H1 (cell line): Measurements from ENCODE around the gene PNPLA8. TPM values are rescaled to one million over a fixed set of nuclear protein-coding genes. Genes with fewer than 3 reads are reported as not detected.

Experiments
- CTCF ChIA-PET: fragments of 300-600 bp; sonication (Branson Sonifier 250); formaldehyde crosslinking; loops from one replicate; lab custom pipeline; 2021; ENCODE audit not compliant: partially characterized antibody; lab: Charles Lee
- POLR2A ChIA-PET: fragments of 300-600 bp; sonication (Branson Sonifier 250); formaldehyde crosslinking; loops from one replicate; lab custom pipeline; 2021; ENCODE audit warnings: inconsistent platforms; ENCODE audit not compliant: partially characterized antibody; lab: Charles Lee
- DNase-seq, 2 experiments: peaks; one replicate each; pipeline versions ENCODE4 v3.0.0 to v3.0.0-alpha.2; 2010 to 2022; ENCODE audit warnings: low spot score in 2 of 2, low read depth in 1 of 2, mixed read lengths in 1 of 2
- FAIRE-seq: peaks from 2 replicates; lab custom pipeline; 2011; peaks lifted over from hg19 to GRCh38; lab: Jason Lieb, UNC
- H2AFZ ChIP-seq: 2 replicates; pipeline ENCODE4 v1.8.1; 2012; ENCODE audit warnings: low read length, inconsistent platforms
- H2AK5ac ChIP-seq: 2 replicates; pipeline ENCODE4 v1.6.1; 2013; ENCODE audit warnings: low read depth, low read length
- H2BK120ac ChIP-seq: replicated peaks from 2 replicates; pipeline ENCODE3; 2013; ENCODE audit warnings: low read depth, low read length, inconsistent platforms
- H2BK12ac ChIP-seq: 2 replicates; pipeline ENCODE4 v1.6.1; 2013; ENCODE audit warnings: low read depth, low read length
- H2BK15ac ChIP-seq: 2 replicates; pipeline ENCODE4 v1.6.1; 2013; ENCODE audit warnings: low read length
- H2BK20ac ChIP-seq: 2 replicates; pipeline ENCODE4 v1.6.1; 2013; ENCODE audit warnings: low read length
- H2BK5ac ChIP-seq: 2 replicates; pipeline ENCODE4 v1.6.1; 2013; ENCODE audit warnings: low read depth, low read length
- H3K14ac ChIP-seq: 2 replicates; pipeline ENCODE4 v1.6.1; 2013; ENCODE audit warnings: inconsistent platforms; ENCODE audit not compliant: insufficient read length
- H3K18ac ChIP-seq: 2 replicates; pipeline ENCODE4 v1.6.1; 2013; ENCODE audit warnings: low read length; ENCODE audit errors: extremely low read depth
- H3K23ac ChIP-seq: 2 replicates; pipeline ENCODE4 v1.6.1; 2013; ENCODE audit warnings: inconsistent platforms; ENCODE audit not compliant: insufficient read length
- H3K23me2 ChIP-seq: 2 replicates; pipeline ENCODE4 v1.6.1; 2013; ENCODE audit warnings: low read depth, low read length
- H3K27ac ChIP-seq: 2 replicates; pipeline ENCODE4 v1.6.1; 2011; ENCODE audit warnings: low read depth, low read length, inconsistent platforms
- H3K27me3 ChIP-seq, 4 experiments: replicated peaks in 1 of 4; 1 replicate in 1 of 4; 2 replicates in 3 of 4; pipeline versions ENCODE4 v1.6.1 to v1.8.1; 2011 to 2013; ENCODE audit warnings: low read length in 3 of 4, mild to moderate bottlenecking in 3 of 4, inconsistent platforms in 2 of 4, mixed read lengths in 2 of 4, moderate library complexity in 1 of 4; ENCODE audit not compliant: control insufficient read depth in 3 of 4, insufficient read depth in 3 of 4; ENCODE audit errors: extremely low read depth in 1 of 4
- H3K36me3 ChIP-seq, 4 experiments: 2 replicates each; pipeline versions ENCODE4 v1.6.1 to v1.8.1; 2011 to 2013; ENCODE audit warnings: mild to moderate bottlenecking in 4 of 4, low read length in 3 of 4, moderate library complexity in 2 of 4, control low read depth in 1 of 4, inconsistent platforms in 1 of 4; ENCODE audit not compliant: insufficient read depth in 4 of 4, control insufficient read depth in 2 of 4
- H3K4ac ChIP-seq: replicated peaks from 2 replicates; pipeline ENCODE3; 2013; ENCODE audit warnings: low read length, low read depth, mixed read lengths, inconsistent platforms; ENCODE audit not compliant: insufficient read length
- H3K4me1 ChIP-seq, 4 experiments: replicated peaks in 1 of 4; 1 replicate in 1 of 4; 2 replicates in 3 of 4; pipeline versions ENCODE4 v1.6.1 to v1.8.1; 2011 to 2013; ENCODE audit warnings: low read length in 3 of 4, inconsistent platforms in 2 of 4, mixed read lengths in 1 of 4; ENCODE audit not compliant: insufficient read depth in 4 of 4, control insufficient read depth in 3 of 4
- H3K4me2 ChIP-seq, 2 experiments: 2 replicates each; pipeline versions ENCODE4 v1.6.1 to v1.8.1; 2011 to 2013; ENCODE audit warnings: low read depth in 2 of 2, low read length in 2 of 2, control low read depth in 1 of 2, inconsistent platforms in 1 of 2, mild to moderate bottlenecking in 1 of 2; ENCODE audit not compliant: insufficient read depth in 1 of 2
- H3K4me3 ChIP-seq, 4 experiments: fragments of 200-600, 300-600 bp in 1 of 4; sonication (generic), shearing (Covaris generic), sonication (Bioruptor Twin) in 1 of 4; 2 replicates each; pipeline versions ENCODE4 v1.5.1 to v1.8.1; 2011 to 2016; ENCODE audit warnings: low read length in 4 of 4, low read depth in 3 of 4, control low read depth in 2 of 4, inconsistent platforms in 2 of 4, mild to moderate bottlenecking in 2 of 4, mixed read lengths in 1 of 4, moderate library complexity in 1 of 4; ENCODE audit not compliant: insufficient read depth in 2 of 4; ENCODE audit errors: extremely low read depth in 1 of 4
- H3K56ac ChIP-seq: replicated peaks from 2 replicates; pipeline ENCODE3; 2013; ENCODE audit warnings: low read depth, mild to moderate bottlenecking, mixed read lengths, low read length, inconsistent platforms; ENCODE audit not compliant: insufficient read length
- H3K79me1 ChIP-seq: 2 replicates; pipeline ENCODE4 v1.6.1; 2013; ENCODE audit warnings: low read depth, low read length, control low read depth
- H3K79me2 ChIP-seq, 2 experiments: 2 replicates each; pipeline versions ENCODE4 v1.6.1 to v1.8.1; 2012 to 2013; ENCODE audit warnings: low read length in 2 of 2, mild to moderate bottlenecking in 2 of 2, inconsistent platforms in 1 of 2; ENCODE audit not compliant: insufficient read depth in 2 of 2, control insufficient read depth in 1 of 2
- H3K9ac ChIP-seq, 4 experiments: replicated peaks in 1 of 4; 1 replicate in 1 of 4; 2 replicates in 3 of 4; pipeline versions ENCODE4 v1.6.1 to v1.8.1; 2011 to 2013; ENCODE audit warnings: low read depth in 3 of 4, low read length in 3 of 4, control low read depth in 2 of 4, mild to moderate bottlenecking in 2 of 4, moderate library complexity in 2 of 4, inconsistent platforms in 1 of 4; ENCODE audit errors: extremely low read depth in 1 of 4
- H3K9me3 ChIP-seq, 2 experiments: 2 replicates each; pipeline versions ENCODE4 v1.6.1 to v1.8.1; 2012 to 2013; ENCODE audit warnings: mild to moderate bottlenecking in 2 of 2, moderate library complexity in 2 of 2, control low read depth in 1 of 2, inconsistent platforms in 1 of 2, low read depth in 1 of 2, low read length in 1 of 2, mixed read lengths in 1 of 2; ENCODE audit not compliant: insufficient read depth in 2 of 2
- H4K20me1 ChIP-seq, 2 experiments: replicated peaks in 1 of 2; 2 replicates each; pipeline versions ENCODE3 to v1.8.1; 2011 to 2013; ENCODE audit warnings: inconsistent platforms in 2 of 2, low read length in 2 of 2, mild to moderate bottlenecking in 1 of 2; ENCODE audit not compliant: insufficient read depth in 2 of 2, control insufficient read depth in 1 of 2
- H4K5ac ChIP-seq: 2 replicates; pipeline ENCODE4 v1.6.1; 2013; ENCODE audit warnings: low read length, low read depth, mixed read lengths, inconsistent platforms; ENCODE audit not compliant: insufficient read length
- H4K8ac ChIP-seq: 2 replicates; pipeline ENCODE4 v1.8.0; 2013; ENCODE audit warnings: mild to moderate bottlenecking, moderate library complexity, low read length, inconsistent platforms; ENCODE audit not compliant: insufficient read depth; ENCODE audit errors: extremely low read depth
- H4K91ac ChIP-seq: replicated peaks from 2 replicates; pipeline ENCODE3; 2013; ENCODE audit warnings: low read length, mixed read lengths, inconsistent platforms; ENCODE audit not compliant: insufficient read length
- JUN ChIP-seq: IDR thresholded peaks from 2 replicates; pipeline ENCODE4 v1.6.1; 2011; ENCODE audit warnings: low read depth, mild to moderate bottlenecking, improper control_type of control experiment, low read length
- RAD21 ChIP-seq, 2 experiments: IDR thresholded peaks in 1 of 2; conservative IDR thresholded peaks in 1 of 2; 2 replicates each; pipeline ENCODE4 v1.6.1; 2011; ENCODE audit warnings: low read depth in 2 of 2, low read length in 2 of 2, improper control_type of control experiment in 1 of 2, inconsistent platforms in 1 of 2, mild to moderate bottlenecking in 1 of 2, moderate library complexity in 1 of 2
- WGBS, 2 experiments: shearing (Covaris generic) in 1 of 2; methylation state at CpG; one replicate each; pipeline versions ENCODE4 v1.1.6 to v1.1.7; 2013 to 2015; ENCODE audit warnings: low lambda C conversion rate in 2 of 2, mixed read lengths in 2 of 2, inconsistent platforms in 1 of 2, low coverage in 1 of 2, missing lambda C conversion rate in 1 of 2; ENCODE audit not compliant: insufficient replicate concordance in 2 of 2, insufficient coverage in 1 of 2, insufficient read length in 1 of 2; ENCODE audit errors: extremely low coverage in 1 of 2, missing lambda C conversion rate in 1 of 2; 5-methylcytosine and 5-hydroxymethylcytosine counted together
- polyA plus RNA-seq, 7 experiments: library from polyadenylated mRNA; depleted of rRNA in 3 of 7; stranded (reverse) in 5 of 7; unstranded in 2 of 7; fragments of >200 nt in 5 of 7; fragments of 200-250 nt in 2 of 7; gene quantifications; 1 replicate in 5 of 7; 2 replicates in 1 of 7; 4 replicates in 1 of 7; pipeline versions ENCODE4 v1.2.1 to v1.2.3, GENCODE V29; 2011 to 2013; ENCODE audit warnings: missing spikeins in 2 of 7, mixed read lengths in 2 of 7
- total RNA-seq: library from RNA; stranded (reverse); fragmentation: NEBNext Ultra II Directional; extraction: Animal tissue kit (Norgen Biotek cat#: 25700); gene quantifications from 2 replicates; pipeline ENCODE4 v1.2.1, GENCODE V29; 2021

Gene PNPLA8
- total and polyA plus RNA-seq, 2 of the 8 experiments (the other 6 are each of a cell fraction or from before 2014, with no cell fraction given), result 3.8 to 11.2 TPM

DNA sequence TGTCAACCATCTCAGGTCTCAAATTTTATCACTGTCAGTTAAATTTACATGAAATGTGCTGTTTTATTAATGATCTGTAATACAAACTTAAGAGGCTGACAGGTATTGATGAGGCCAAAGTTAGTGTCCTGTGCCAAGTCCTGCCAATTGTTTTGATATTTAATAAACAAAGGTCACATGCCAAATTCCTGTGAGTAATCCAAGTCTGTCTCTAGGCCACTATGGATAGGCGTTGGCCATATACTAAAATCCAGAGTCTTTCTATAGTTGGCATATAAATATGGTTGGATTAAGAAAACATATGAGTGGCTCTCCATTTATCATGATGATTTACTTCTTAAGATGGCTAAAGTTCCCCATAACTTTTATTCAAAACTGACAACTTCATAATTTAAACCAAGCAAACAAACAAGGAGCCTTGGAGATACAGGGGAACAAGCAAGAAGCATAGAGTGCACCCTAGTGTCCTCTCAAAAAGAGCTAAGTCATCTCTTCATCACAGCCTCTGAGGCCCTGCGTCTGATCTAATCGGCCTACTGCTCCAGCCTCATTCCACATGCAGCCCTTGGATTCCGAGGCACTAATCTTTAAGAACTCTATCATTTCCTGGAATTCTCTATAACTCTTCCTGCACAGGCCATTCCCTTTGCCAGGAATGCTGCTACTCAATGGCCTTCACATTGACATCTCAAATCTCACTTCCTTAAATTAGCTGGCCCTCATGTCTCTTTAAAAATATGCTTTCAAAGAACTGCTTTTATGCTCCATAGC lies 37.0 kb downstream of the PNPLA8 start:
- Histone ChIP-seq H4K91ac (no peak overlapping the region), H3K56ac (no peak overlapping the region), H4K5ac (no peak overlapping the region), H2AFZ (no peak overlapping the region), H2AK5ac (no peak overlapping the region), H3K27ac (no peak overlapping the region), H3K9ac (no peak overlapping the region), H3K18ac (no peak overlapping the region), H3K4ac (no peak overlapping the region), H4K8ac (no peak overlapping the region), H2BK12ac (no peak overlapping the region), H3K4me3 (no peak overlapping the region), H3K23ac (no peak overlapping the region), H2BK5ac (no peak overlapping the region), H3K79me2 (no peaks in the 10 kb centered on the region), H2BK15ac (no peak overlapping the region), H2BK120ac (no peak overlapping the region), H3K4me1 (no peaks in the 10 kb centered on the region), H3K23me2 (no peaks in the 10 kb centered on the region), H3K27me3 (no peaks in the 10 kb centered on the region), H2BK20ac (no peak overlapping the region), H3K79me1 (no peaks in the 10 kb centered on the region), H3K14ac (no peak overlapping the region), H3K4me2 (no peak overlapping the region), H3K36me3 (peaks cover 0 to 6% (median 0%) of the 10 kb centered on the region in 4 experiments; a peak in 1 of 8 replicates), H4K20me1 (no peaks in the 10 kb centered on the region), H3K9me3 (no peaks in the 10 kb centered on the region)
- 84% methylated on average over 4 of the region's 4 CpGs; no CpG with 5 or more reads in 1 of the 2 experiments for WGBS, 2 experiments
- TF ChIP-seq JUN (no peak), RAD21 (IDR thresholded peaks at IDR 0.05 in 1 of 2, conservative IDR thresholded peaks at IDR 0.05 in 1 of 2; ENCODE audit: low read depth in 2 of 2, low read length in 2 of 2) (peak in 1 of 2 experiments; percentile 17; a peak in 1 of 4 replicates)
- ChIA-PET POLR2A (no interaction called here), CTCF (interaction anchor here (0.6 to 3.6 kb wide), 6 partner anchors 9 to 375 kb away, joined by 3 to 26 read pairs (median 3); no protein-coding TSS in a partner anchor)
- FAIRE-seq (no peak), DNase-seq (no peak)
